WI38 (cell line): ENCODE measurements around the gene TTC6.

Source experiments
- H3K4me3 ChIP-seq: 2 replicates; pipeline ENCODE4 v1.5.1; 2011; ENCODE audit warnings: low read depth, mild to moderate bottlenecking, control low read depth, low read length
- TF ChIP-seq, protein P1 (sequence below): IDR thresholded peaks from 2 replicates; pipeline ENCODE4 v1.5.1; 2012; ENCODE audit warnings: low read depth, mild to moderate bottlenecking, control low read depth, low read length

The TTC6 gene

DNA sequence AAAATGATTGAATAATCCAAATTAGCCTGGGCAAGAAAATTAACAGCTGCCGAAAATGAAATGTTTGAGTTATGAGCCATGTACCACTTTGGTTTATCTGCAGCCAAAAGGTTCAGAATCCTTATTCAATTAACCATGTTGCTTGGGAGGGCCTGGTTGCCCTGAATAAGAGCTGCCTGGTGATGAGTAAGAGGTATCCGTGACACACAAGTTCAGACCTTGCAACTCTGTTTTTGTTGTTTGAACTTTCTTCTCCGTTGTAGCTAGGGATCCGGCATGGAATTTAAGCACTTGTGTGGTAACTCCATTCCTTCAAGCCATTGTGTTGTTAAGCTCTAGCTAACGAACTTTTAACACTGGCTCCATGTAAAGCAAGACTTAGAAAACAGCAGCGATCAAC is 36.0 kb upstream of the TTC6 start:
- no peak overlapping the region for H3K4me3 ChIP-seq
- TF ChIP-seq, protein P1, sequence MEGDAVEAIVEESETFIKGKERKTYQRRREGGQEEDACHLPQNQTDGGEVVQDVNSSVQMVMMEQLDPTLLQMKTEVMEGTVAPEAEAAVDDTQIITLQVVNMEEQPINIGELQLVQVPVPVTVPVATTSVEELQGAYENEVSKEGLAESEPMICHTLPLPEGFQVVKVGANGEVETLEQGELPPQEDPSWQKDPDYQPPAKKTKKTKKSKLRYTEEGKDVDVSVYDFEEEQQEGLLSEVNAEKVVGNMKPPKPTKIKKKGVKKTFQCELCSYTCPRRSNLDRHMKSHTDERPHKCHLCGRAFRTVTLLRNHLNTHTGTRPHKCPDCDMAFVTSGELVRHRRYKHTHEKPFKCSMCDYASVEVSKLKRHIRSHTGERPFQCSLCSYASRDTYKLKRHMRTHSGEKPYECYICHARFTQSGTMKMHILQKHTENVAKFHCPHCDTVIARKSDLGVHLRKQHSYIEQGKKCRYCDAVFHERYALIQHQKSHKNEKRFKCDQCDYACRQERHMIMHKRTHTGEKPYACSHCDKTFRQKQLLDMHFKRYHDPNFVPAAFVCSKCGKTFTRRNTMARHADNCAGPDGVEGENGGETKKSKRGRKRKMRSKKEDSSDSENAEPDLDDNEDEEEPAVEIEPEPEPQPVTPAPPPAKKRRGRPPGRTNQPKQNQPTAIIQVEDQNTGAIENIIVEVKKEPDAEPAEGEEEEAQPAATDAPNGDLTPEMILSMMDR, result no peak

DNA sequence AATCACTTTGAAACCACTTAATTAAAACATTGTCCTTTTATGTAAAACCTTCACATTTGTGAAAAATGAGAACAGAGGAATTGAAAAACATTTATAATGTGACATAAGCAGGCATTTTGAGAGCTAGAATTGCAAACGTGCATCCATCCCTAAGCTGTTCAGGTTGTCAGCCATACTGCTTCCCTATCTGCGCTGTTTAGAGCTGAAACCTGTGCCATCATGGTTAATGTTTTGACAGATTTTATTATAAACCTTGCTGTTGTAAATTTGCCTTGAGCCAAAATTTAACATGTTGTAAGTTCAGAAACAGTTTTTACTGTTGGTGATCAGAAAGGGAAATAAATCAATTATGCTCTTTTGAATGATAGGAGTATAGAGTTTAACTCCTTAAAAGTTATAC is 32.2 kb upstream of the TTC6 start:
- TF ChIP-seq, protein P1, result no peak
- no peak overlapping the region for H3K4me3 ChIP-seq

DNA sequence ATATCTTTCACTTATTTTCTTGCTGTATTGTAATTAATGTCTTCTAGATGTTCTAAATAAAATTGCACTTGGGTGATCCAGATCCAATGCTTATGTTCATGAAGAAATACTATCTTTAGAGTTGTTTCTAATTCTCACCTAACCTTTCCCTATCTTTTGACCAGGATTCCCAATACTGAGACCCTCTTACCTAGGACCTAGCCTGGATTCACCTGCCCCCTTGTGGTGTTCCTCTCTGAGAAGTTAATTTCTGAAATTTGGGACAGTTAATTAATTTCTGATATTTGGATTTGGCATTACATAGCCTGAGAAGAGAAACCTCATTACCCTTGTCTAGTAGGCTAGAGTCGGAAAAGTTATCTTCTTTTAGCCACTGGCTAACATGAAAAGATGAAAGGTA is 29.9 kb upstream of the TTC6 start:
- TF ChIP-seq, protein P1, result 0 out of 2 replicates have a peak, but pooled peaks have one; percentile 10
- H3K4me3 ChIP-seq, result no peak overlapping the region

DNA sequence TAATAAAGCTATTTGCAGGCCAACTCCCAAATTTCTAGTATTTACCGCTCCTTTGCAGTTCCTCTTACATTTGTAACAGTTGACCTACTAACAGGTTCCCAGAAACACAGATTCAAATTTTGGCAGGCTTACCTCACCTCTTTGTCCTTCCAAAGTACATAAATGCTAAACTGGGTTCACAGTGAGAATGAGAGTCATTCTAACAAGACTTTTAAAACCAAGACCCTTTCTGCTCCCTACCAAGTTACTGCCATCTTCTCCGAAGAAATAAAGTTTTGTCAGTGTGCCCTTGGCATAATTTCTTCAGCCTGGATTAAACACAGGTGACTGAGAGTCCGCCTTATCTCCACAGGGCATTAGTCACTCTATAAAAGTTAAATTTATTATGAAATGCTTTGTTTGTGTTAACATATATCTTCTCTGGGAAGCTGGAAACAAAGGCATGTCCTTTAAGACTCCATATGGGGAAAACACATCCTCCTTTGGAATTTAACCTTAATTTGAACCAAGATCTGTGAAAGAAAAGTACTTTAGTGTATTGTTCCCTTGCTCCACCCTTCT is 28.5 kb upstream of the TTC6 start:
- TF ChIP-seq, protein P1, result no peak
- H3K4me3 ChIP-seq, result no peak overlapping the region

DNA sequence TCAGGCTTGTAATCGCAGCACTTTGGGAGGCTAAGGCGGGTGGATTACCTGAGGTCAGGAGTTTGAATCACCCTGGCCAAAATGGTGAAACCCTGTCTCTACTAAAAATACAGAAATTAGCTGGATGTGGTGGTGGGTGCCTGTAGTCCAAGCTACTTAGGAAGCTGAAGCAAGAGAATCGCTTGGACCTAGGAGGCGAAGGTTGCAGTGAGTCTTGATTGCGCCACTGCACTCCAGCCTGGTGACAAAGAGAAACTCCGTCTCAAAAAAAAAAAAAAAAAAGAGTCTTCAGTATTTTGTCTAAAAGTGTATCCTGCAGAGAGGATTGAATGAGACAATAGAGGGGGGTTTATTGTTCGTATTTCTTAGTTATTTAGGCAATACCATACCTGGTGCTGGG is 25.7 kb upstream of the TTC6 start:
- TF ChIP-seq, protein P1, result no peak
- H3K4me3 ChIP-seq, result no peak overlapping the region

DNA sequence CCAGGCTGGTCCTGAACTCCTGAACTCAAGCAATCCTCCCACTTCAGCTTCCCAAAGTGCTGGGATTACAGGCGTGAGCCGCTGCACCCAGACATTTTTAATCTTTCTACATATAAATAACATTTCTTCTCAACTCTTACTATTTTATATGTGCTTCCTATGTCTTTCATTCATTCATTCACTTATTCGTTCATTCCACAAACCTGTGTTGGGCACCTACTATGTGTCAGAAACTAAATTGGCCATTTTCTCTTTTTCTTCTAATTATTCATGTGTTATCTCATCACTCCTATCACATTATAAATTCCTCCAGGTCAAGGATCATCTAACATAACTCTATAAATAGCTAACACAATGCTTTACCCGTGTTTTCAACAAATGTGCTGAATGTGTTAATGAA is 24.0 kb upstream of the TTC6 start:
- TF ChIP-seq, protein P1, result no peak
- H3K4me3 ChIP-seq, result no peak overlapping the region

DNA sequence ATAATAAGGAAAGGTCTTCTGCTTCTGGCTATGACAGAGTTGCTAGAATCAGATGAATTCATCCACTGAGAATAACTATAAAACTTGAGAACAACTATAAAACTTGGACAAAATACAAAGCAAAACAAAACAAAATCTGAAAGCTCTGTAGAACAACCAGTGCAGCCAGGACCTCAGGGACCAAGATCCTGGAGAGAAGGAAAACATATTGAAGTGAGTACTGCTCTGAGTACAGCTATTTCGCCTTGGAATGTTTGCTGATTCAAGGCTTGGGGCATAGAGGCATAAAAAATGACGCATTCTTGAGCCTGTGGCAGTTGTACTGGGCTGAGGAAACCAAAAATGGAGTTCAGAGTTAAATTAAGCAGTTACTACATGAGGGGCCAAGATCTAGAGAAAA is 22.1 kb upstream of the TTC6 start:
- TF ChIP-seq, protein P1, result no peak

More for the DNA sequence above, 22.1 kb upstream of the TTC6 start:
- H3K4me3 ChIP-seq, result no peak overlapping the region
